HepG2 (cell line): ENCODE data around the gene PTPRM. TPM values are rescaled to one million over a fixed set of nuclear protein-coding genes. Genes with fewer than 3 reads are reported as not detected.

Experiments used
- ATAC-seq: fragments of 200-7000 bp; cut with Tn5 transposase; 3 replicates; pipeline ENCODE4 v1.9.1; 2020; ENCODE audit warnings: mild to moderate bottlenecking, moderate library complexity
- BruUV-seq: library from RNA; stranded (reverse); fragments of 400-500 nt; replicated peaks from 2 replicates; lab custom pipeline; 2021; lab: Mats Ljungman, UMichigan
- CTCF ChIA-PET: fragments of 300-600 bp; formaldehyde crosslinking; extraction: SDS; loops from one replicate; lab custom pipeline; 2021; ENCODE audit warnings: low total read pairs, inconsistent platforms, low intra/inter-chr PET ratio; lab: Yijun Ruan, JAX
- POLR2A ChIA-PET: fragments of 350-600 bp; sonication (Branson Sonifier 250); formaldehyde crosslinking; loops from one replicate; lab custom pipeline; 2020; ENCODE audit warnings: antibody characterized with exemption, inconsistent platforms; lab: Yijun Ruan, JAX
- DNase-seq: peaks from one replicate; pipeline ENCODE4 v3.0.0-alpha.2; 2015; ENCODE audit warnings: low spot score
- FAIRE-seq: peaks from 3 replicates; lab custom pipeline; 2011; peaks lifted over from hg19 to GRCh38; lab: Jason Lieb, UNC
- H2AFZ ChIP-seq: one replicate; pipeline ENCODE4 v1.6.1; 2011; ENCODE audit warnings: low read length, inconsistent platforms
- H3K27ac ChIP-seq: fragments of 300-600 bp; 3 replicates; pipeline ENCODE4 v1.8.0; 2011; ENCODE audit warnings: mixed run types, mild to moderate bottlenecking, mixed read lengths, low read length, inconsistent platforms; ENCODE audit not compliant: insufficient read depth; ENCODE audit errors: extremely low read length
- H3K27me3 ChIP-seq, 2 experiments: fragments of 200-600 bp in 1 of 2; 2 replicates in 1 of 2; 3 replicates in 1 of 2; pipeline versions ENCODE4 v1.6.0 to v1.8.0; 2011; ENCODE audit warnings: low read length in 2 of 2, mild to moderate bottlenecking in 2 of 2, moderate library complexity in 2 of 2, inconsistent platforms in 1 of 2; ENCODE audit not compliant: insufficient read depth in 2 of 2, control insufficient read depth in 1 of 2
- H3K36me3 ChIP-seq, 2 experiments: fragments of 200-600 bp in 1 of 2; replicated peaks in 1 of 2; 2 replicates in 1 of 2; 3 replicates in 1 of 2; pipeline versions ENCODE4 v1.5.1 to v1.8.0; 2011; ENCODE audit warnings: low read length in 2 of 2, inconsistent platforms in 1 of 2; ENCODE audit not compliant: insufficient read depth in 2 of 2, control insufficient read depth in 1 of 2
- H3K4me1 ChIP-seq: 2 replicates; pipeline ENCODE4 v1.5.1; 2012; ENCODE audit warnings: low read length, inconsistent platforms; ENCODE audit not compliant: insufficient read depth
- H3K4me2 ChIP-seq: 2 replicates; pipeline ENCODE4 v1.6.0; 2011; ENCODE audit warnings: low read depth, low read length, inconsistent platforms
- H3K4me3 ChIP-seq, 3 experiments: fragments of 200-600 bp in 1 of 3; sonication (generic), shearing (Covaris generic) in 1 of 3; replicated peaks in 1 of 3; 2 replicates each; pipeline ENCODE4 v1.5.1; 2011 to 2016; ENCODE audit warnings: low read length in 3 of 3, inconsistent platforms in 2 of 3, low read depth in 2 of 3, mild to moderate bottlenecking in 2 of 3, control low read depth in 1 of 3, mixed read lengths in 1 of 3; ENCODE audit not compliant: insufficient read depth in 1 of 3
- H3K79me2 ChIP-seq: one replicate; pipeline ENCODE4 v1.6.1; 2011; ENCODE audit warnings: low read length, inconsistent platforms; ENCODE audit not compliant: insufficient read depth
- H3K9ac ChIP-seq: 2 replicates; pipeline ENCODE4 v1.6.0; 2011; ENCODE audit warnings: mild to moderate bottlenecking, low read depth, low read length, inconsistent platforms; ENCODE audit not compliant: insufficient read depth
- H3K9me3 ChIP-seq: 2 replicates; pipeline ENCODE4 v1.5.1; 2012; ENCODE audit warnings: mild to moderate bottlenecking, low read length
- H4K20me1 ChIP-seq: 2 replicates; pipeline ENCODE4 v1.6.0; 2011; ENCODE audit warnings: inconsistent platforms, mild to moderate bottlenecking, low read length, moderate library complexity; ENCODE audit not compliant: insufficient read depth
- HOXA3 ChIP-seq: sonication (generic); formaldehyde crosslinking; IDR thresholded peaks from 2 replicates; pipeline ENCODE4 v1.5.0; 2020; ENCODE audit warnings: missing genetic modification reagents
- NFE2L2 ChIP-seq: fragments of 150-350 bp; IDR thresholded peaks from 2 replicates; pipeline ENCODE4 v1.6.1; 2014; ENCODE audit warnings: low read length
- SMAD3 ChIP-seq: sonication (generic); formaldehyde crosslinking; IDR thresholded peaks from 2 replicates; pipeline ENCODE4 v1.4.0; 2020; ENCODE audit warnings: missing genetic modification reagents
- SUZ12 ChIP-seq: fragments of 150-350 bp; IDR thresholded peaks from 2 replicates; pipeline ENCODE4 v1.6.1; 2014; ENCODE audit warnings: low read depth, low read length
- TAF15 ChIP-seq: fragments of 200-400 bp; formaldehyde crosslinking; IDR thresholded peaks from one replicate; pipeline ENCODE4 v1.6.1; 2018; ENCODE audit warnings: mild to moderate bottlenecking, low read depth, low read length; ENCODE audit not compliant: poor library complexity, severe bottlenecking
- TMF1 ChIP-seq: sonication (generic); formaldehyde crosslinking; IDR thresholded peaks from 2 replicates; pipeline ENCODE4 v1.8.1; 2022; ENCODE audit warnings: low read depth, missing genetic modification reagents
- U2AF1 ChIP-seq: fragments of 200-400 bp; formaldehyde crosslinking; optimal IDR thresholded peaks from 2 replicates; pipeline ENCODE3; 2017; ENCODE audit warnings: mild to moderate bottlenecking, low read depth, low read length
- ZBTB38 ChIP-seq: sonication (generic); formaldehyde crosslinking; IDR thresholded peaks from 2 replicates; pipeline ENCODE4 v1.5.1; 2020; ENCODE audit warnings: mild to moderate bottlenecking, missing genetic modification reagents
- ZC3H4 ChIP-seq: sonication (generic); formaldehyde crosslinking; IDR thresholded peaks from 2 replicates; pipeline ENCODE4 v1.4.0; 2020; ENCODE audit warnings: missing genetic modification reagents, borderline replicate concordance
- ZFP36 ChIP-seq: fragments of 150-350 bp; IDR thresholded peaks from 2 replicates; pipeline ENCODE4 v1.6.1; 2018; ENCODE audit warnings: borderline replicate concordance, low read length, low read depth; ENCODE audit not compliant: partially characterized antibody
- ZFP41 ChIP-seq: sonication (generic); formaldehyde crosslinking; IDR thresholded peaks from 2 replicates; pipeline ENCODE4 v1.4.0; 2020; ENCODE audit warnings: mild to moderate bottlenecking, missing genetic modification reagents, borderline replicate concordance
- ZNF451 ChIP-seq: sonication (generic); formaldehyde crosslinking; IDR thresholded peaks from 2 replicates; pipeline ENCODE4 v1.5.0; 2020; ENCODE audit warnings: mild to moderate bottlenecking, missing genetic modification reagents
- ZNF598 ChIP-seq: sonication (generic); formaldehyde crosslinking; IDR thresholded peaks from 2 replicates; pipeline ENCODE4 v1.5.1; 2020; ENCODE audit warnings: mild to moderate bottlenecking, missing genetic modification reagents, borderline replicate concordance
- WGBS: methylation state at CpG from one replicate; pipeline ENCODE4 v1.1.6; 2017; ENCODE audit warnings: low lambda C conversion rate; 5-methylcytosine and 5-hydroxymethylcytosine counted together
- in situ Hi-C: cut with HindIII; loops from 2 replicates; pipeline ENCODE4 v1.10.0; 2017; ENCODE audit warnings: low pct_unique_long_range_greater_than_20kb; ENCODE audit not compliant: extremely low pct_ligation_motif_present
- intact Hi-C: fragments of 100-400 bp; cut with micrococcal nuclease; formaldehyde crosslinking; loops from one replicate; pipeline ENCODE4 v1.10.0; 2022; ENCODE audit not compliant: unreplicated experiment
- polyA plus RNA-seq, 8 experiments: library from polyadenylated mRNA; depleted of rRNA in 3 of 8; stranded (reverse) in 7 of 8; unstranded in 1 of 8; fragments of >200 nt; fragmentation: Illumina TruSeq in 4 of 8; extraction: Trizol in 4 of 8; gene quantifications; 2 replicates each; pipeline versions ENCODE4 v1.2.1 to v1.2.3, GENCODE V29; 2011 to 2016; ENCODE audit warnings: low read depth in 4 of 8, missing spikeins in 1 of 8, mixed read lengths in 1 of 8; ENCODE audit not compliant: insufficient read depth in 1 of 8
- total RNA-seq, 5 experiments: library from RNA; depleted of rRNA; stranded (reverse); fragments of >200 nt; fragmentation: Illumina TruSeq; extraction: Trizol; gene quantifications; 2 replicates each; pipeline ENCODE4 v1.2.3, GENCODE V29; 2016; ENCODE audit warnings: low read depth in 1 of 5
- TF ChIP-seq, protein P1 (sequence below): sonication (generic); formaldehyde crosslinking; IDR thresholded peaks from 2 replicates; pipeline ENCODE4 v1.4.0; 2020; ENCODE audit warnings: missing genetic modification reagents

Gene PTPRM
- total and polyA plus RNA-seq, 2 of the 13 experiments (the other 11 are each of a cell fraction or from before 2014, with no cell fraction given) = 12.6 to 108 TPM

DNA sequence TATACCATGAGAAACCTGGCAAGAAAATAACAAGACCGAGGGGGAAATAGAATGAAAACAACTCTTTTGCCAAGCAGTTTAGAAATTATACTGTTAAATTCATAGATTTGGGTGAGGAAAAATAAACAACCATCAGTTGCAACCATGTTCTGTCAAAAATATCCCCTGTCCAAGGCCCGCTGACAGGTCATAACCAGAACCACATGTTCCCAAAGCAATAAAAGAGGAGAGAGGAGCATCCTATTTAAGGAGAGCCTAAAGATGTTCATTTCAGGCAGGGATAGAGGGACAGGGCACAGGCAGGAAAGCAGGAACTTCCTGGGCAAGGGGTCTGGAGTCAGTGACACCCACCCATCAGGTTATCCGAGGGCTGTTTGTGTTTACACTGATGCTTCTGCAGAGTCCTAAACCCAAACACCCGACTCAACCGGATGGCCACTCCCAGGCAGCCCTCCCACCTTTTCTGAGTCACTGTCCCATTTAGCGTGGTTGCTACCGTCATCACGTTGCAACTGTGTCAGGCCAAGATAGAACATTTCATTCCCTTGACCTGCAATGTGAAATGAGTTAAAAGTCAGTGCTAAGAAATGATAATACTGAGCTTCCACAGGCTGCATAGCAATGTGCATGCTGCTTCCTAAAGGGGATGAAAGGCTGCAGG, 573.9 kb downstream of the PTPRM start:
- ChIA-PET POLR2A (no interaction called here), CTCF (no interaction called here)
- Histone ChIP-seq H3K4me3 (no peak overlapping the region), H3K9me3 (no peaks in the 10 kb centered on the region), H2AFZ (no peak overlapping the region), H3K79me2 (no peaks in the 10 kb centered on the region), H3K4me1 (no peaks in the 10 kb centered on the region), H3K9ac (no peak overlapping the region), H3K36me3 (peaks cover 0 to 4% of the 10 kb centered on the region in 2 experiments; a peak in 1 of 5 replicates), H3K27ac (no peak overlapping the region), H3K4me2 (no peak overlapping the region), H4K20me1 (no peaks in the 10 kb centered on the region), H3K27me3 (no peaks in the 10 kb centered on the region)
- TF ChIP-seq NFE2L2 = no peak
- no peak for TF ChIP-seq SUZ12
- no peak for TF ChIP-seq ZC3H4 (CRISPR knock-in tag)
- no peak for TF ChIP-seq U2AF1
- TF ChIP-seq TMF1 (CRISPR knock-in tag) = no peak
- no peak for TF ChIP-seq HOXA3 (CRISPR knock-in tag)
- no peak for TF ChIP-seq ZBTB38 (CRISPR knock-in tag)
- no peak for TF ChIP-seq ZFP41
- no peak for TF ChIP-seq ZFP36
- no peak for ATAC-seq
- in situ Hi-C loops (loop anchor here (25.0 kb wide), 1 partner anchor 96 kb away; no protein-coding TSS in a partner anchor), intact Hi-C loops (no loop called here)
- FAIRE-seq = no peak
- no peak for DNase-seq
- no TSS peak for BruUV-seq
- WGBS = 96% methylated on average over 8 of the region's 8 CpGs

GRCh38 chr18:8142131-8142711, 575.1 kb downstream of the PTPRM start:
- no peaks in the 10 kb centered on the region for H4K20me1 ChIP-seq
- 76% methylated on average over 8 of the region's 8 CpGs for WGBS
- ATAC-seq = no peak
- CTCF ChIA-PET = no interaction called here
- no peak overlapping the region for H3K4me2 ChIP-seq
- no peaks in the 10 kb centered on the region for H3K27me3 ChIP-seq
- in situ Hi-C loops = loop anchor here (25.0 kb wide), 1 partner anchor 95 kb away; no protein-coding TSS in a partner anchor
- H3K4me3 ChIP-seq = no peak overlapping the region
- intact Hi-C loops = no loop called here
- no peak for DNase-seq
- H3K79me2 ChIP-seq = no peaks in the 10 kb centered on the region
- no peaks in the 10 kb centered on the region for H3K9me3 ChIP-seq
- no peak overlapping the region for H3K27ac ChIP-seq
- no peak overlapping the region for H2AFZ ChIP-seq
- no peaks in the 10 kb centered on the region for H3K4me1 ChIP-seq
- no peak for FAIRE-seq
- H3K9ac ChIP-seq = no peak overlapping the region
- POLR2A ChIA-PET = no interaction called here
- BruUV-seq = no TSS peak
- peaks cover 0 to 4% of the 10 kb centered on the region in 2 experiments; a peak in 1 of 5 replicates for H3K36me3 ChIP-seq
- no peak for TF ChIP-seq SMAD3 (CRISPR knock-in tag)
- TF ChIP-seq ZNF598 (CRISPR knock-in tag) = no peak
- no peak for TF ChIP-seq ZNF451 (CRISPR knock-in tag)
- TF ChIP-seq, protein P1, sequence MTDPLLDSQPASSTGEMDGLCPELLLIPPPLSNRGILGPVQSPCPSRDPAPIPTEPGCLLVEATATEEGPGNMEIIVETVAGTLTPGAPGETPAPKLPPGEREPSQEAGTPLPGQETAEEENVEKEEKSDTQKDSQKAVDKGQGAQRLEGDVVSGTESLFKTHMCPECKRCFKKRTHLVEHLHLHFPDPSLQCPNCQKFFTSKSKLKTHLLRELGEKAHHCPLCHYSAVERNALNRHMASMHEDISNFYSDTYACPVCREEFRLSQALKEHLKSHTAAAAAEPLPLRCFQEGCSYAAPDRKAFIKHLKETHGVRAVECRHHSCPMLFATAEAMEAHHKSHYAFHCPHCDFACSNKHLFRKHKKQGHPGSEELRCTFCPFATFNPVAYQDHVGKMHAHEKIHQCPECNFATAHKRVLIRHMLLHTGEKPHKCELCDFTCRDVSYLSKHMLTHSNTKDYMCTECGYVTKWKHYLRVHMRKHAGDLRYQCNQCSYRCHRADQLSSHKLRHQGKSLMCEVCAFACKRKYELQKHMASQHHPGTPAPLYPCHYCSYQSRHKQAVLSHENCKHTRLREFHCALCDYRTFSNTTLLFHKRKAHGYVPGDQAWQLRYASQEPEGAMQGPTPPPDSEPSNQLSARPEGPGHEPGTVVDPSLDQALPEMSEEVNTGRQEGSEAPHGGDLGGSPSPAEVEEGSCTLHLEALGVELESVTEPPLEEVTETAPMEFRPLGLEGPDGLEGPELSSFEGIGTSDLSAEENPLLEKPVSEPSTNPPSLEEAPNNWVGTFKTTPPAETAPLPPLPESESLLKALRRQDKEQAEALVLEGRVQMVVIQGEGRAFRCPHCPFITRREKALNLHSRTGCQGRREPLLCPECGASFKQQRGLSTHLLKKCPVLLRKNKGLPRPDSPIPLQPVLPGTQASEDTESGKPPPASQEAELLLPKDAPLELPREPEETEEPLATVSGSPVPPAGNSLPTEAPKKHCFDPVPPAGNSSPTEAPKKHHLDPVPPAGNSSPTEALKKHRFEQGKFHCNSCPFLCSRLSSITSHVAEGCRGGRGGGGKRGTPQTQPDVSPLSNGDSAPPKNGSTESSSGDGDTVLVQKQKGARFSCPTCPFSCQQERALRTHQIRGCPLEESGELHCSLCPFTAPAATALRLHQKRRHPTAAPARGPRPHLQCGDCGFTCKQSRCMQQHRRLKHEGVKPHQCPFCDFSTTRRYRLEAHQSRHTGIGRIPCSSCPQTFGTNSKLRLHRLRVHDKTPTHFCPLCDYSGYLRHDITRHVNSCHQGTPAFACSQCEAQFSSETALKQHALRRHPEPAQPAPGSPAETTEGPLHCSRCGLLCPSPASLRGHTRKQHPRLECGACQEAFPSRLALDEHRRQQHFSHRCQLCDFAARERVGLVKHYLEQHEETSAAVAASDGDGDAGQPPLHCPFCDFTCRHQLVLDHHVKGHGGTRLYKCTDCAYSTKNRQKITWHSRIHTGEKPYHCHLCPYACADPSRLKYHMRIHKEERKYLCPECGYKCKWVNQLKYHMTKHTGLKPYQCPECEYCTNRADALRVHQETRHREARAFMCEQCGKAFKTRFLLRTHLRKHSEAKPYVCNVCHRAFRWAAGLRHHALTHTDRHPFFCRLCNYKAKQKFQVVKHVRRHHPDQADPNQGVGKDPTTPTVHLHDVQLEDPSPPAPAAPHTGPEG = no peak
- TF ChIP-seq TAF15 = no peak
